Skin epidermis (tissue), 12 donors: ENCODE results near the gene MRLN.

Experiments
- H3K27ac ChIP-seq, 21 experiments: fragments of 200-600 bp; sonication (generic) in 11 of 21; one replicate each; pipeline ENCODE4 v1.5.0; 2020; ENCODE audit warnings: mild to moderate bottlenecking in 3 of 21, inconsistent platforms in 2 of 21, moderate library complexity in 2 of 21
- H3K4me3 ChIP-seq, 7 experiments: fragments of 200-600 bp; sonication (generic) in 2 of 7; one replicate each; pipeline ENCODE4 v1.5.0; 2020; ENCODE audit warnings: inconsistent platforms in 2 of 7, mild to moderate bottlenecking in 2 of 7, moderate library complexity in 1 of 7

Gene MRLN

GRCh38 chr10:59709395-59710125 lies 43.7 kb downstream of the MRLN start, which contains the start of gene SLC16A9:
Gene SLC16A9, minus strand, starts transcription at chr10:59709850. Its CDS starts 25,559 bp downstream, at chr10:59684291.
- H3K27ac ChIP-seq, result peak within 1 kb of the TSS in 6 of 21 experiments; percentile 7 to 60 (median 30)

DNA sequence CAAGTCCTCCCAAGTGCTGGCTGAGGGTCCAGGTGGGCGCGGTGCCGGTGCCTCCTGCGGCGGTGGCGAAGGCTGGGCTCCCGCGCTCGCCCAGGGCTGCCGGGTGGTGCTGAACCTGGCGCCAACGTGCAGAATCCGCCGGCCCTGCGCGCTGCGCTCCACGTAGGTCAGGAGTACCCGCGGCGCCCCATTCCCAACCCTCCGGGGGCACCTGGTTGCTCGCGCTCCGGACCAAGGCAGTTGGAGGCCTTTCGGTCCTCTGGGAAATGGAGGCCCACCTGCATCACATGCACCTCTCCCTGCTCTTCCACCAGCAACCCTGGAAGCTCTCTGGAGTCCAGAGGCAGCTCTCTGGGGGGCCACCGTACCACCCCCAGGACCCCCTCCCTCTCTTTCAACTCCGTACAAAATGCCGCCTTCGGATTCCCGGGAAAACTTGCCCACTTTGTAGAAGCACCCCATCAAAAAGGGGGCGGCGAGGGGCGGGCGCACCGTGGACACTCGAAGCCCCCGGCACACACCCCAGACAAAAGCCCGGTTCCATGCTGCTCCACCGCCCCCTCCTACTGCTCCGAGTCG lies 44.4 kb downstream of the MRLN start:
- Histone ChIP-seq H3K27ac (peak overlapping the region in 5 of 21 experiments; percentile 7 to 40 (median 29)), H3K4me3 (peak overlapping the region; percentile 29 to 63 (median 53))

More at GRCh38 chr10:59709395-59710125, 43.7 kb downstream of the MRLN start, which contains the start of gene SLC16A9:
- peak within 1 kb of the TSS; percentile 29 to 63 (median 53) for H3K4me3 ChIP-seq

GRCh38 chr10:59706851-59707797 lies 46.1 kb downstream of the MRLN start:
- H3K27ac ChIP-seq, result no peak overlapping the region
- no peak overlapping the region for H3K4me3 ChIP-seq

DNA sequence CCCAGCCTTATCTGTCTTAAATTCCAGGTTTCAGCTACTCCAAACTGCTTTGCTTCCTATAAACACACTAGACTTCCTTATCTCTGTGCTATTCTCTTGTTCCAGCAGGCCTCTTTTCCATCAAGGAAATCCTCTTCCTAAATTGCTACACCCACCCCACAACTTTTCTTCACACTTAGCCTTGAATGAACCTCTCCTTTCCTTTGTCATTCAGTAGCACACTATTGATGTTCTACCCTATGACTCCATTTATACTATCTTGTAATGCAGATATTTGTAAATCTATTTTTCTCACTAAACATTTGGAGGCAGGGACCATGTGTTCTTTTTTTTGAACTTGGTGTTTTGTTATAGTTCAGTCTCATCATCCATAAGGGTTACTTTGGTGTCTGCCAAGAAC lies 47.3 kb downstream of the MRLN start:
- H3K27ac ChIP-seq, result no peak overlapping the region

DNA sequence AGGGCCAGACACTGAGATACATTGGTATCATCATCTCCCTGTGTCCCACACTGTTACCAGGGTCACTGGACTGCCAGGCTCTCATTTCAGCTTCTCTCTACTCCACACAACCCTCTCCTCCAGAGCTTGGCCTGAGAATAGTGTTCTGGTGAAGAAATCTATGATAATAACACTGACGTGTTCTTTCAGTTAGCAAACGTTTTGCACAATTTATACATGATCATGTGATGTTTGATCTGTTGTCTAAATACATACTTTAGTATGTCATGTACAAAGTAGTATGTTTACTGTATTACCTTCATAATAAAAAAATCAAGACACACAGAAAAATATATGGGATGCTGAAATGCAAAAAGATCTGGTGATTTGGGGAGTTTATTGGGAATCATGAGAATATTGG lies 48.6 kb downstream of the MRLN start:
- H3K4me3 ChIP-seq, result no peak overlapping the region
- H3K27ac ChIP-seq, result no peak overlapping the region

More for the DNA sequence above, 47.3 kb downstream of the MRLN start:
- no peak overlapping the region for H3K4me3 ChIP-seq

GRCh38 chr10:59702347-59702746 lies 50.9 kb downstream of the MRLN start:
- H3K4me3 ChIP-seq, result no peak overlapping the region
- H3K27ac ChIP-seq, result no peak overlapping the region

- Histone ChIP-seq H3K4me3 (no peak overlapping the region), H3K27ac (no peak overlapping the region)
Observed at GRCh38 chr10:59700709-59701108, 52.5 kb downstream of the MRLN start.

DNA sequence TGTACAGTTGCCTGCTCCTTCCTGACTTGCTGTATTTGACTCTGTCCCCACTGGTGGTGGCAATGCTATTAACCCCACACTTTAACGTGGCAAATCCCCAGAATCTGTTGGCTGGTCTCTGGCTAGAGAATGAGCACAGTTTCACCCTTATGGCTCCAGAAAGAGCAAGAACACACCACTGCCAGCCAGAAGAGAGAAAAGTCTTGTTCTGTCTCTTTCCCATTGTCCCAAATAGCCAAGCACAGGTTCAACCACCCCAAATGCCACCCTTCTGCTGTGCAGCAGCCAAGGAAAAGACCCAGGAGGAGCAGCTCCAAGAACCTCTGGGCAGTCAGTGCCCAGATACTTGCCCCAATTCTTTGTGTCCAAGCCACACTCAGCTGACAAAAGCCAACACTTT lies 54.9 kb downstream of the MRLN start:
- Histone ChIP-seq H3K27ac (no peak overlapping the region), H3K4me3 (no peak overlapping the region)

DNA sequence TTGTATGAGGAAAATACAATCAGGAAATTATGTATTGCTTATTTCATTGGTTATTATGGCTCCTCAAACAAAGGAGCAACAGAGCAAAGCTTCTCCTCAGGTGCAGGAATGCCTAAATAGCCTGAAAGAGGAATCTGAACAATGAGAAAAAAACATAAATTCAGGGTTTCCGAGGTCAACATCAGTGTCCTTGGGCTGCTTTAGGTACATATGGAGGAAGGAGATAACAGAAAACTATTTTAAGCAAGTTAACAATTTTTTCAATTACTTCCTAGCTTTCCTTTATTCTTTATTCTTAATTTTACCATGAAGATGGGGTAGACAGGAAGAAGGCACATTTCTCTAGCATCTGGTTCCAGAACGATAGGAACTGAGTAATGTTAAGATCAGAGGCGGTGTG lies 57.6 kb downstream of the MRLN start:
- Histone ChIP-seq H3K4me3 (no peak overlapping the region), H3K27ac (no peak overlapping the region)

DNA sequence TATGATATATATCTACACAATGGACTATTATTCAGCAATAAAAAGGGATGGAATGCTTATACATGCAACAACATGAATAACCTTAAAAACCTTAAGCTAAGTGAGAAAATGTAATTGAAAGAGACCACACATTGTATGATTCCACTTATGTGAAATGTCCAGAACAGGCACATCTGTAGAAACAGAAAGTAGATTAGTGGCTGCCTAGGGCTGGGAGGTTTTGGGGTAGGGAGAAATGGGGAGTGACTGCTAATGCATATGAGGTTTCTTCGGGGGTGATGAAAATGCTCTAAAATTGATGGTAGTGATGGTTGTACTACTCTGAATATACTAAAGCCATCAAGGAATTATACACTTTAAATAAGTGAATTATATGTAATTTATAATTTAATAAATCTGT lies 58.3 kb downstream of the MRLN start:
- Histone ChIP-seq H3K4me3 (no peak overlapping the region), H3K27ac (no peak overlapping the region)

DNA sequence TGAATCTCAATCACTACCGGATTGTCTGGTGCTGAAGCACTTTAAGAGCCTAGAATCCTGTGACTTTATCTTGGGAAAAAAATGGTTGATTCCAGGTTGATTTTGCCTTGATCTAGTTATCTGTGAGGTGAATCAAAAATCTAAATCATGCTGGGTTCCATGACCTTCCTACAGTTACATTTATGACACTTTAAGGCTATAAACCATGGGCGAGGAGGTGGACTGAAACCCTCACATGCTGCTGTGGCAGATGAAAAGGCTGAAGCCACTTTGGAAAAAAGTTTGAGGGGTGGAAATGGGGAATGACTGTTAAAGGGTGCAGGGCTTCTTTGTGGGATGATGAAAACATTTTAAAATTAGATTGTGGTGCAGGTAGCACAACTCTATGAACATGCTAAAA lies 61.1 kb downstream of the MRLN start:
- no peak overlapping the region for H3K4me3 ChIP-seq
- H3K27ac ChIP-seq, result no peak overlapping the region

DNA sequence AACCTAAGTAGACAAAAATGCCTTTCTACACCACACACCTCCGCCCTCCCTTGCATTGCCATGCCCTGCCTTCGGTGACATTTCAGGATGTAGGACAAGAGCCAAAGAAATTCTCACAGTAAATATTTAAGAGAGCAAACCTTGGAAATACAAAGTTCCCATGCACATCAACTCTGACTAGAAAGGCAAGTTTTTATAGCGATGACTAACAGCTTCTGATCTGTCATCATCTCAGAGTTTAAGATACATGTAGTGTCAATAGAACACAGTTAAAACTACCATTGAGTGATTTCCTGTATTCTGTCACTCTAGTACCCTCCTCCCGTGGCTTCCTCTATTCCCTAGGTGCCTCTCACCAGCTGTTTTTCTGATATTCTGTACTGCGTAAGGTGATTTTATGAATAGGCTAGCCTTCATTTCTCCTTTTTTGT lies 64.3 kb downstream of the MRLN start:
- Histone ChIP-seq H3K4me3 (no peak overlapping the region), H3K27ac (peak overlapping the region in 1 of 21 experiments; percentile 37)

DNA sequence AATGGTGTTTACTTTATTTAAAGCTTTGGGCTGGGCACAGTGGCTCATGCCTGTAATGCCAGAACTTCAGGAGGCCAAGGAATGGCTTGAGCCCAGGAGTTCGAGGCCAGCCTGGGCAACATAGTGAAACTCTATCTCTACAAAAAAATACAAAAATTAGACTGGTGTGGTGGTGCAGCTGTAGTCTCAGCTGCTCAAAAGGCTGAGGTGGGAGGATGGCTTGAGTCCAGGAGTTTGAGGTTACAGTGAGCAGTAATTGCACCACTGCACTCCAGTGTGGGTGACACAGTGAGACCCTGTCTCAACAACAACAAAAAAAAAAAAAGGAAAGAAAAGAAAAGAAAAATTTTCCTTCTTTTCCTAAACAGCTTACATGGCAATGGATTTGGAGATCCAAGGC lies 65.6 kb downstream of the MRLN start:
- Histone ChIP-seq H3K4me3 (no peak overlapping the region), H3K27ac (no peak overlapping the region)
